GM23338 (cell line): Measurements from ENCODE around the gene KCNG3. TPM values are rescaled to one million over a fixed set of nuclear protein-coding genes. Genes with fewer than 3 reads are reported as not detected.
A peak's percentile ranks its signal among the peaks of the same experiment; 100 is the strongest.

Source experiments
- ATAC-seq: fragments of 200-7000 bp; cut with Tn5 transposase; 3 replicates; pipeline ENCODE4 v1.9.1; 2020
- DNase-seq: peaks from one replicate; pipeline ENCODE4 v3.0.0-alpha.2; 2015; ENCODE audit warnings: low spot score
- H2AFZ ChIP-seq: fragments of 200-600 bp; sonication (generic); 2 replicates; pipeline ENCODE4 v1.8.0; 2016; ENCODE audit warnings: antibody characterized with exemption, mild to moderate bottlenecking, moderate library complexity
- H3F3A ChIP-seq: fragments of 200-600 bp; sonication (generic); replicated peaks from 2 replicates; pipeline ENCODE4 v1.8.0; 2017; ENCODE audit warnings: antibody characterized with exemption, mixed run types, low read depth
- H3K27ac ChIP-seq: fragments of 200-600 bp; sonication (generic); 2 replicates; pipeline ENCODE4 v1.6.1; 2016; ENCODE audit warnings: low read depth
- H3K27me3 ChIP-seq: fragments of 200-600 bp; sonication (generic); 2 replicates; pipeline ENCODE4 v1.8.0; 2016; ENCODE audit warnings: mild to moderate bottlenecking, mixed run types, moderate library complexity; ENCODE audit not compliant: insufficient read depth
- H3K36me3 ChIP-seq: fragments of 200-600 bp; sonication (generic); 2 replicates; pipeline ENCODE4 v1.8.0; 2016; ENCODE audit warnings: mild to moderate bottlenecking; ENCODE audit not compliant: insufficient read depth
- H3K4me1 ChIP-seq: fragments of 200-600 bp; sonication (generic); 2 replicates; pipeline ENCODE4 v1.8.0; 2016; ENCODE audit warnings: mild to moderate bottlenecking, moderate library complexity; ENCODE audit not compliant: insufficient read depth
- H3K4me2 ChIP-seq: fragments of 200-600 bp; sonication (generic); 2 replicates; pipeline ENCODE4 v1.7.1; 2017; ENCODE audit warnings: mixed run types
- H3K4me3 ChIP-seq: fragments of 200-600 bp; sonication (generic); 2 replicates; pipeline ENCODE4 v1.6.1; 2016; ENCODE audit warnings: mixed run types
- H3K79me2 ChIP-seq: fragments of 200-600 bp; sonication (generic); replicated peaks from 2 replicates; pipeline ENCODE4 v1.8.0; 2017; ENCODE audit warnings: mild to moderate bottlenecking; ENCODE audit not compliant: insufficient read depth
- H3K9me2 ChIP-seq: fragments of 200-600 bp; sonication (generic); 2 replicates; pipeline ENCODE4 v1.8.0; 2017; ENCODE audit not compliant: insufficient read depth
- H4K20me1 ChIP-seq: fragments of 200-600 bp; sonication (generic); replicated peaks from 2 replicates; pipeline ENCODE4 v1.8.0; 2017; ENCODE audit warnings: mild to moderate bottlenecking; ENCODE audit not compliant: insufficient read depth
- H3K27ac Mint-ChIP-seq: 2 replicates; pipeline ENCODE4 v1.8.0; 2020; ENCODE audit warnings: inconsistent platforms, mild to moderate bottlenecking, moderate library complexity, mixed read lengths
- H3K27me3 Mint-ChIP-seq: 3 replicates; pipeline ENCODE4 v1.8.0; 2022; ENCODE audit warnings: low read depth, mild to moderate bottlenecking, moderate library complexity, mixed read lengths, inconsistent platforms; ENCODE audit not compliant: insufficient read depth, poor library complexity
- H3K36me3 Mint-ChIP-seq: 3 replicates; pipeline ENCODE4 v1.8.0; 2021; ENCODE audit warnings: low read depth, mild to moderate bottlenecking, inconsistent platforms, moderate library complexity, mixed read lengths
- H3K4me1 Mint-ChIP-seq: 3 replicates; pipeline ENCODE4 v1.8.0; 2020; ENCODE audit warnings: mild to moderate bottlenecking, inconsistent platforms, mixed read lengths
- H3K4me3 Mint-ChIP-seq: 3 replicates; pipeline ENCODE4 v1.8.0; 2021; ENCODE audit warnings: moderate library complexity, mild to moderate bottlenecking, inconsistent platforms, mixed read lengths
- H3K9me3 Mint-ChIP-seq: 3 replicates; pipeline ENCODE4 v1.8.0; 2020; ENCODE audit warnings: moderate library complexity, mild to moderate bottlenecking, inconsistent platforms, mixed read lengths
- CREB1 ChIP-seq: fragments of 250-450 bp; sonication (Bioruptor Pico); IDR thresholded peaks from 2 replicates; pipeline ENCODE4 v1.5.0; 2020; ENCODE audit warnings: low read depth, mild to moderate bottlenecking, moderate library complexity
- CTCF ChIP-seq, 2 experiments: fragments of 200-600 bp in 1 of 2; sonication (generic) in 1 of 2; conservative IDR thresholded peaks; 2 replicates each; pipeline versions ENCODE4 v1.5.1 to v1.6.1; 2016 to 2017; ENCODE audit warnings: antibody characterized with exemption in 2 of 2, low read depth in 2 of 2, mild to moderate bottlenecking in 2 of 2, moderate library complexity in 1 of 2
- ETS1 ChIP-seq: IDR thresholded peaks from 2 replicates; pipeline ENCODE4 v1.6.1; 2016; ENCODE audit warnings: antibody characterized with exemption
- NANOG ChIP-seq: IDR thresholded peaks from 2 replicates; pipeline ENCODE4 v1.6.1; 2016; ENCODE audit warnings: antibody characterized with exemption, borderline replicate concordance
- POLR2AphosphoS5 ChIP-seq: IDR thresholded peaks from 2 replicates; pipeline ENCODE4 v1.6.1; 2016; ENCODE audit warnings: antibody characterized with exemption, low read depth
- ZNF114 ChIP-seq: fragments of 250-450 bp; sonication (Bioruptor Pico); IDR thresholded peaks from 2 replicates; pipeline ENCODE4 v1.5.0; 2020; ENCODE audit warnings: mild to moderate bottlenecking, moderate library complexity
- polyA plus RNA-seq: library from polyadenylated mRNA; unstranded; fragments of >200 nt; fragmentation: Nextera tagmentation; extraction: Ambion mirVana; gene quantifications from 2 replicates; pipeline ENCODE4 v1.2.1, GENCODE V29; 2016
- total RNA-seq: library from RNA; depleted of rRNA; stranded (reverse); fragments of >200 nt; shearing (Covaris generic); gene quantifications from 2 replicates; pipeline ENCODE4 v1.2.3, GENCODE V29; 2014

KCNG3 gene
- total and polyA plus RNA-seq, 2 experiments from 2014 or later, result 2.5 to 36.2 TPM

GRCh38 chr2:42494355-42495233, 812 bp upstream of the KCNG3 start:
- peaks cover 18% of the 10 kb centered on the region for H3K27me3 Mint-ChIP-seq
- Histone ChIP-seq H3K27ac (no peak overlapping the region), H3K79me2 (peaks cover 36% of the 10 kb centered on the region), H3K9me2 (no peaks in the 10 kb centered on the region), H3K4me3 (peak overlapping the region; percentile 74), H3K36me3 (no peaks in the 10 kb centered on the region), H3F3A (peaks cover 12% of the 10 kb centered on the region), H4K20me1 (peaks cover 22% of the 10 kb centered on the region), H2AFZ (peak overlapping the region; percentile 79), H3K27me3 (peaks cover 20% of the 10 kb centered on the region), H3K4me2 (peak overlapping the region; percentile 94), H3K4me1 (peaks cover 48% of the 10 kb centered on the region)
- DNase-seq (peak; percentile 93), ATAC-seq (peak; percentile 69)
- H3K4me3 Mint-ChIP-seq, result peak overlapping the region; percentile 94
- peaks cover 44% of the 10 kb centered on the region for H3K4me1 Mint-ChIP-seq
- peak overlapping the region; percentile 91 for H3K27ac Mint-ChIP-seq
- H3K36me3 Mint-ChIP-seq, result peaks cover 7% of the 10 kb centered on the region; the same call in 2 of the 3 replicates
- TF ChIP-seq NANOG, result no peak
- peak; percentile 64 for TF ChIP-seq POLR2AphosphoS5
- no peak for TF ChIP-seq CREB1 (CRISPR knock-in tag)
- no peak for TF ChIP-seq ZNF114 (CRISPR knock-in tag)
- TF ChIP-seq CTCF (conservative IDR thresholded peaks at IDR 0.05; ENCODE audit: low read depth in 2 of 2), result peak; percentile 92 to 93
- no peaks in the 10 kb centered on the region for H3K9me3 Mint-ChIP-seq

- DNase-seq, result peak; percentile 77
- H3K27me3 ChIP-seq, result peaks cover 20% of the 10 kb centered on the region
Observed at GRCh38 chr2:42492691-42493467, 903 bp downstream of the KCNG3 start.

More at GRCh38 chr2:42492691-42493467, 903 bp downstream of the KCNG3 start:
- Mint-ChIP-seq H3K9me3 (no peaks in the 10 kb centered on the region), H3K4me3 (peak overlapping the region; percentile 82), H3K27me3 (peaks cover 18% of the 10 kb centered on the region), H3K4me1 (peaks cover 34% of the 10 kb centered on the region), H3K36me3 (peaks cover 7% of the 10 kb centered on the region; the same call in 2 of the 3 replicates), H3K27ac (no peak overlapping the region)
- H3K4me1 ChIP-seq, result peaks cover 38% of the 10 kb centered on the region
- peaks cover 6% of the 10 kb centered on the region for H3F3A ChIP-seq
- H3K4me3 ChIP-seq, result peak overlapping the region; percentile 74
- H3K9me2 ChIP-seq, result no peaks in the 10 kb centered on the region
- peaks cover 25% of the 10 kb centered on the region for H4K20me1 ChIP-seq
- peak overlapping the region; percentile 43 for H2AFZ ChIP-seq
- TF ChIP-seq CREB1 (CRISPR knock-in tag) (peak; percentile 34; the same call in 1 of the 2 replicates), ETS1 (no peak)
- H3K27ac ChIP-seq, result no peak overlapping the region
- ATAC-seq, result peak; percentile 12
- H3K79me2 ChIP-seq, result peaks cover 53% of the 10 kb centered on the region
- no peaks in the 10 kb centered on the region for H3K36me3 ChIP-seq
- peak overlapping the region; percentile 94 for H3K4me2 ChIP-seq
